Sigmoid colon (tissue), 4 donors: Measurements from ENCODE around the gene AKAP14.

ENCODE experiments used
- CTCF ChIP-seq, 4 experiments: fragments of 450-650 bp in 3 of 4; fragments of 200-600 bp in 1 of 4; IDR thresholded peaks; one replicate each; pipeline ENCODE4 v1.5.1; 2016 to 2019; ENCODE audit warnings: antibody characterized with exemption in 4 of 4, mild to moderate bottlenecking in 3 of 4, moderate library complexity in 2 of 4
- EP300 ChIP-seq, 4 donors: sonication (generic); formaldehyde crosslinking; IDR thresholded peaks; one replicate each; pipeline ENCODE4 v1.6.1; 2017; ENCODE audit warnings: antibody characterized with exemption in 4 of 4

GRCh38 chrX:119880076-119880475 is 15.6 kb upstream of the AKAP14 start:
- TF ChIP-seq CTCF (IDR thresholded peaks at IDR 0.05), result no peak
- no peak for TF ChIP-seq EP300 (IDR thresholded peaks at IDR 0.05)
